Neural crest cell (in vitro differentiated cells): ENCODE data around the gene CWC27. TPM values are rescaled to one million over a fixed set of nuclear protein-coding genes. Genes with fewer than 3 reads are reported as not detected.

ENCODE experiments used
- DNase-seq: peaks from one replicate; pipeline ENCODE4 v3.0.0; 2021; ENCODE audit warnings: low read depth, mixed read lengths, low spot score
- H3K27ac Mint-ChIP-seq: one replicate; pipeline ENCODE4 v1.8.0; 2021; ENCODE audit warnings: mild to moderate bottlenecking, mixed read lengths; ENCODE audit not compliant: unreplicated experiment
- H3K27me3 Mint-ChIP-seq: 2 replicates; pipeline ENCODE4 v1.8.0; 2021; ENCODE audit warnings: low read depth, mild to moderate bottlenecking, mixed read lengths
- H3K36me3 Mint-ChIP-seq: 2 replicates; pipeline ENCODE4 v1.8.0; 2021; ENCODE audit warnings: low read depth, mild to moderate bottlenecking, mixed read lengths
- H3K4me1 Mint-ChIP-seq: 2 replicates; pipeline ENCODE4 v1.8.0; 2021; ENCODE audit warnings: mixed read lengths
- H3K4me3 Mint-ChIP-seq: one replicate; pipeline ENCODE4 v1.8.0; 2021; ENCODE audit warnings: mild to moderate bottlenecking, mixed read lengths
- H3K9me3 Mint-ChIP-seq: 2 replicates; pipeline ENCODE4 v1.8.0; 2021; ENCODE audit warnings: mixed read lengths
- CTCF ChIP-seq: fragments of 200-600 bp; sonication (generic); conservative IDR thresholded peaks from 2 replicates; pipeline ENCODE4 v1.5.0; 2021; ENCODE audit warnings: antibody characterized with exemption, mild to moderate bottlenecking
- total RNA-seq: library from RNA; stranded (reverse); gene quantifications from 2 replicates; pipeline ENCODE4 v1.2.1, GENCODE V29; 2021

The CWC27 gene
- total RNA-seq, 1 donor from 2014 or later: 29.4 TPM

GRCh38 chr5:64769855-64770254 is 1.1 kb downstream of the CWC27 start:
- H3K4me3 Mint-ChIP-seq: peak overlapping the region; percentile 100
- H3K36me3 Mint-ChIP-seq: peaks cover 5% of the 10 kb centered on the region
- no peaks in the 10 kb centered on the region for H3K9me3 Mint-ChIP-seq
- peaks cover 40% of the 10 kb centered on the region for H3K4me1 Mint-ChIP-seq
- H3K27me3 Mint-ChIP-seq: no peaks in the 10 kb centered on the region
- no peak overlapping the region for H3K27ac Mint-ChIP-seq
- no peak for DNase-seq
- TF ChIP-seq CTCF: no peak

GRCh38 chr5:64771736-64772135 is 3.0 kb downstream of the CWC27 start:
- Mint-ChIP-seq H3K36me3 (peaks cover 5% of the 10 kb centered on the region), H3K27ac (no peak overlapping the region), H3K4me3 (peak overlapping the region; percentile 81), H3K4me1 (peaks cover 33% of the 10 kb centered on the region), H3K27me3 (no peaks in the 10 kb centered on the region), H3K9me3 (no peaks in the 10 kb centered on the region)
- TF ChIP-seq CTCF: no peak
- no peak for DNase-seq

DNA sequence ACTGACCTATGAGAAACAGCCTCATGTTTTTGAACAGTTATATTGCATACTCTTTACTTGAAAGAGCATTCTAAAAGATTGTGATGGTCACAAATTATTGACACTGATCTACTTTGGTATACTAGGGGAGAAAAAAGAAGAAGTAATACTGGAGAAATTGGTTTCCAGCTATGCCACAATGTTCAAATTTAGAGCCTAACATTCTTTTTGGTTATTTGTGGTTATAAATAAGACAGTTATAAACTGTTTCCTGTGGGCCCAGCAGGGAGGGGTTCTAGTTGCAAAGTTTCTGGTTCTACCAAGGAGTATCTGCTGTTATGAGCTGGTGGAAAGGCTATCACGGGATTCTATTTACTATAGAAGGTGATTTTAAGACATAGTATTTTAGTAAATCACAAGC is 4.8 kb downstream of the CWC27 start:
- Mint-ChIP-seq H3K4me1 (peaks cover 20% of the 10 kb centered on the region), H3K4me3 (no peak overlapping the region), H3K27me3 (no peaks in the 10 kb centered on the region), H3K9me3 (no peaks in the 10 kb centered on the region), H3K27ac (no peak overlapping the region), H3K36me3 (no peaks in the 10 kb centered on the region)
- no peak for DNase-seq
- no peak for TF ChIP-seq CTCF

- Mint-ChIP-seq H3K4me3 (no peak overlapping the region), H3K27me3 (no peaks in the 10 kb centered on the region), H3K9me3 (no peaks in the 10 kb centered on the region), H3K36me3 (peaks cover 2% of the 10 kb centered on the region), H3K4me1 (peaks cover 4% of the 10 kb centered on the region), H3K27ac (no peak overlapping the region)
- DNase-seq: no peak
- TF ChIP-seq CTCF: no peak
Measured at GRCh38 chr5:64775291-64775690, 6.6 kb downstream of the CWC27 start.

- no peak overlapping the region for H3K27ac Mint-ChIP-seq
- no peaks in the 10 kb centered on the region for H3K9me3 Mint-ChIP-seq
- DNase-seq: peak; percentile 70
- no peak overlapping the region for H3K4me3 Mint-ChIP-seq
- peaks cover 4% of the 10 kb centered on the region for H3K36me3 Mint-ChIP-seq
- peak; percentile 95 for TF ChIP-seq CTCF
- H3K27me3 Mint-ChIP-seq: no peaks in the 10 kb centered on the region
- no peaks in the 10 kb centered on the region for H3K4me1 Mint-ChIP-seq
Measured at GRCh38 chr5:64784451-64785025, 15.8 kb downstream of the CWC27 start.

DNA sequence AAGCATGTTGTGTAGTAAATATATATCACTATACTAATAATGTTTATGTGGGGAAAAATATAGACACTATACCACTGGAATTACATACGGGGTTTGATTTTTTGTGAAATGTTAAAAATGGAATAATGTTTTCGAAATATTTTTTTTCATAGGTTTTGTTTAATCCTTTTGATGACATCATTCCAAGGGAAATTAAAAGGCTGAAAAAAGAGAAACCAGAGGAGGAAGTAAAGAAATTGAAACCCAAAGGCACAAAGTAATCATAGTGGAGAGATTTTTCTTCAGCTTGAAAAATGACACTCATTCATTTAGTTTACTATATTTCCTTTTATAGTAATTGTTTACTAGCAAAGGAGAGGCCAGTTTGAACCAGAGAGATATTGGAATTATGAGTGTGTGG is 17.6 kb downstream of the CWC27 start:
- no peak for TF ChIP-seq CTCF
- no peak overlapping the region for H3K4me3 Mint-ChIP-seq
- no peak overlapping the region for H3K27ac Mint-ChIP-seq
- H3K36me3 Mint-ChIP-seq: peaks cover 2% of the 10 kb centered on the region
- H3K9me3 Mint-ChIP-seq: no peaks in the 10 kb centered on the region
- no peaks in the 10 kb centered on the region for H3K27me3 Mint-ChIP-seq
- no peak for DNase-seq
- no peaks in the 10 kb centered on the region for H3K4me1 Mint-ChIP-seq
